Measurements from ENCODE around the gene ADAMTS16.

ADAMTS16 gene

GRCh38 chr5:5323551-5323950 lies 183.4 kb downstream of the ADAMTS16 start:
- H3K27me3 Mint-ChIP-seq: no peaks in the 10 kb centered on the region

GRCh38 chr5:5326115-5326758 lies 186.1 kb downstream of the ADAMTS16 start:
- Mint-ChIP-seq H3K4me1 (no peaks in the 10 kb centered on the region), H3K36me3 (no peaks in the 10 kb centered on the region), H3K4me3 (no peak overlapping the region), H3K27ac (no peak overlapping the region), H3K27me3 (no peaks in the 10 kb centered on the region), H3K9me3 (peaks cover 22% of the 10 kb centered on the region)
- CTCF ChIA-PET: no interaction called here
- no peak for DNase-seq

More at GRCh38 chr5:5323551-5323950, 183.4 kb downstream of the ADAMTS16 start:
- no peaks in the 10 kb centered on the region for H3K36me3 Mint-ChIP-seq
- H3K4me3 Mint-ChIP-seq: no peak overlapping the region
- no peak overlapping the region for H3K27ac Mint-ChIP-seq
- H3K4me1 Mint-ChIP-seq: no peaks in the 10 kb centered on the region
- DNase-seq: no peak
- CTCF ChIA-PET: no interaction called here
- peaks cover 24% of the 10 kb centered on the region for H3K9me3 Mint-ChIP-seq

GRCh38 chr5:5327126-5327525 lies 187.0 kb downstream of the ADAMTS16 start:
- Mint-ChIP-seq H3K27me3 (no peaks in the 10 kb centered on the region), H3K4me1 (no peaks in the 10 kb centered on the region), H3K27ac (no peak overlapping the region), H3K9me3 (peaks cover 22% of the 10 kb centered on the region), H3K36me3 (no peaks in the 10 kb centered on the region), H3K4me3 (no peak overlapping the region)
- no peak for DNase-seq
- CTCF ChIA-PET: no interaction called here

DNA sequence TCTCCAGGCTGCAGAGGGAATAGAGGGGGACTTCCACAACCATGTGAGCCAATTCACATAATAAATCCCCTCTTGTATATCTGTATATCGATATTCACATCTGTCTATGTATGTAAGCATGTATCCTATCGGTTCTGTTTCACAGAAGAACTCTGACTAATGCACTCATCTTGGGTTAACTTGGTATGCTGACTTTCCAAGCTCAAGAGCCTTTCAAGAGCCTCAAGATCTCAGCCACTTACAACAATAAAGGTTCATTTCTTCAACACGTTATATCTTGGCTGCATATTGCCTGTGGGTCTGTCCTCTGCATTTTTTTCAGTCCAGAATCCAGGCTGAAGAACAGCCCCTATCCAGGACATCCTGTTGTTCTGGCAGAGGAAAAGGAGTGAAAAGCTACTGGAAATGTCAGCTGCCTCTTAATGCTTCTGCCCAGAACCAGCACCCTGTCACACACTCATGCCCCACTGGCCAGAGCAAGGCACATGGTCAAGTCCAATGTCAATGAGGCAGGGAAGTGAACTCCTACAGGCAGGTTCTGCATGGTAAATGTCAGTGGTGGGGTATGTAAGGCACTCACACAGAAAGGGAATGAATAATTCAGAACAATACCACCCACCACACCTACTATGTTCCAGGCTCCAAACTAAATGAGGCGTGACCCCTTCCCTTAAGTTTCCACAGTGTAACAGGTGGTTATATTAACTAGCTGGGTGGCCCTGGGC lies 190.8 kb downstream of the ADAMTS16 start:
- H3K4me3 Mint-ChIP-seq: no peak overlapping the region
- no peaks in the 10 kb centered on the region for H3K36me3 Mint-ChIP-seq
- CTCF ChIA-PET: no interaction called here
- no peaks in the 10 kb centered on the region for H3K4me1 Mint-ChIP-seq
- peaks cover 23% of the 10 kb centered on the region for H3K9me3 Mint-ChIP-seq
- no peak overlapping the region for H3K27ac Mint-ChIP-seq
- no peaks in the 10 kb centered on the region for H3K27me3 Mint-ChIP-seq
- DNase-seq: no peak

DNA sequence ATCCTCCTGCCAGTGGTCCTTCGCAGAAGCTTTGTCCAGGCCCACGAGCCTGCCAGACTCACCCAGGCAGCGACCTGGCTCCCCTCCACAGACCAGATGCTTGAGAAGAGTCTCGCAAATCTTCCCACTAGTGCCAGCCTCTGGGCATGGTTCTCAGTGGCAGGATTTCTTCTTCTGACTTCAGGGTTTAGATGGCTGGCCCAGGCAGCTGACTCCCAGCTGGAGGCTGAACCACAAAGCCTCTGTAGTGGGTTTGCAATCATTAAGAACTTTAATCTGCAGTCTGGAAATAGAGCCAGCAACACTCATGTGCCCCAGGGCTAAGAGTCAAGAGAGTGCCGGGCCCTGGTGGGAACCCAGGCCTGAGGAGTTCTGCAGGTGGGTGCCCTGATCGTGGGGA lies 191.7 kb downstream of the ADAMTS16 start:
- no peak for DNase-seq
- Mint-ChIP-seq H3K9me3 (peaks cover 20% of the 10 kb centered on the region), H3K4me1 (no peaks in the 10 kb centered on the region), H3K27ac (no peak overlapping the region), H3K27me3 (no peaks in the 10 kb centered on the region), H3K36me3 (no peaks in the 10 kb centered on the region), H3K4me3 (no peak overlapping the region)
- CTCF ChIA-PET: no interaction called here

DNA sequence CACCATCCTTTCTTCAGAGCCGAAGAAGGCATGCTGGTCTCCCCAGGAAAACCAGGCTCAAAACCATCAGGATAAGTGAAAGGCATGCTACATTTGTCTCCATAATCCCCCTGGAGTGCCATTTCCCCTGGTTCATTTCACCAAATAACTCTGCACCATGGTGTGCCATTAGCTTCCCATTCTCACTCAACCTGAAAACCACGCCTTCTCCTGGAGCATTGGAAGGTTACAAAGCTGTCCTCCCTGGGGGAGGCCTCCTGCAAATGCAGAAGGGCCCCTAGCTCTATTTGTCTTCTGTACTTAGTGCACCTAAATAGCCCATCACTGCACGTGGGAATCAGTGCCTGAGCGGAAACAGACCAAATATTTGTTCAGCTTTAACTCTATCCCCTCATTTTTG lies 192.2 kb downstream of the ADAMTS16 start:
- CTCF ChIA-PET: no interaction called here
- Mint-ChIP-seq H3K27me3 (no peaks in the 10 kb centered on the region), H3K27ac (no peak overlapping the region), H3K9me3 (peaks cover 17% of the 10 kb centered on the region), H3K36me3 (no peaks in the 10 kb centered on the region), H3K4me1 (no peaks in the 10 kb centered on the region), H3K4me3 (no peak overlapping the region)
- no peak for DNase-seq

DNA sequence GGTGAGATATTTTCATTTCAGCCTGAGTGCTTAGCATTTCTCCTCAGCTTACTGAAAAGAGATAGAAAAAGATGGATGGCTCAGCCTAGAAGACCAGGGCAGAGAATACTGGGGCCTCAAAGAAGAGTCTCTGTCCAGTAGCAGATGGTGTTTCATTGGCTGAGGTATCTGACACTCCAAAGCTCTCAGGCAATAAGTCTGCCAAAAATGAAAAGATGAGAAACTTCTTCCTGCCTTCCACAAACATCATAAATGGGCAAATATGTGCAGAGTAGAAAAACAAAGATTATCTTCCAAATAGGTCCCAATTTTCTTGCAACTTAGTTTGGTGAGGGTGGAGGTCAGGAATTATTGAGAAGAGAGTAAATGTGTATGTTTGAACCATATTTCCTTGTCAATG lies 195.0 kb downstream of the ADAMTS16 start:
- Mint-ChIP-seq H3K36me3 (no peaks in the 10 kb centered on the region), H3K27me3 (no peaks in the 10 kb centered on the region), H3K27ac (no peak overlapping the region), H3K4me1 (no peaks in the 10 kb centered on the region), H3K4me3 (no peak overlapping the region), H3K9me3 (peaks cover 7% of the 10 kb centered on the region)
- DNase-seq: no peak
- CTCF ChIA-PET: no interaction called here

DNA sequence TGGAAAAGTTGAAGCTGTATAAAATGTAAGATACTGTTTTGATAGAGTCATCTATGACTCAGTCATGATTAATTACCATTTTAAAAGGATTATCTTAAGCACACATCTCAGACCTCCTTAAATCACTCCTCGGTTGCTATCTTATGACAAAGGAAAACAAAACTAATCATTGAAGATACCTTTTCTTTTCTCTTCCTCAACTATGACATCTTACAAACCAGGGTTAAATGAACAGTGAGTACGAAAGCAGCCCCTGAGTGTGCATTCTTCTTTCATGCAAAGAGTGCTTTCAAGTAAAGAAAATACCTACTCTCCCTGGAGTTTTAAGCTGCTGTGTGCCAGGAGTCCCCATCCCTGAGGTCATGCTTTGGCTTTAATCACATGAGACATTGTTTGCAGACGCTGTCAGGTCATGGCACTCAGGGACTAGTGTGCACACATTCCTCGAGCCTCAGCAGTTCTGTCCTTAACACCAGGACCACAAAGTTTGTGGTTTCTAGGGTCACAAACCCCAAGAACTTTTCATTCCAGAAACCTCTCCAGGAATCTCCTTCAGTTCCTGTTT lies 195.7 kb downstream of the ADAMTS16 start:
- Mint-ChIP-seq H3K36me3 (no peaks in the 10 kb centered on the region), H3K27ac (no peak overlapping the region), H3K27me3 (no peaks in the 10 kb centered on the region), H3K4me3 (no peak overlapping the region), H3K9me3 (peaks cover 7% of the 10 kb centered on the region), H3K4me1 (no peaks in the 10 kb centered on the region)
- CTCF ChIA-PET: no interaction called here
- no peak for DNase-seq

GRCh38 chr5:5339257-5339656 lies 199.1 kb downstream of the ADAMTS16 start:
- DNase-seq: no peak
- Mint-ChIP-seq H3K9me3 (peaks cover 7% of the 10 kb centered on the region), H3K4me3 (no peak overlapping the region), H3K27me3 (no peaks in the 10 kb centered on the region), H3K36me3 (no peaks in the 10 kb centered on the region), H3K27ac (no peak overlapping the region), H3K4me1 (no peaks in the 10 kb centered on the region)
- CTCF ChIA-PET: no interaction called here

GRCh38 chr5:5340206-5340729 lies 200.1 kb downstream of the ADAMTS16 start:
- H3K9me3 Mint-ChIP-seq: no peaks in the 10 kb centered on the region
- H3K4me3 Mint-ChIP-seq: no peak overlapping the region
- no peaks in the 10 kb centered on the region for H3K4me1 Mint-ChIP-seq
- no peaks in the 10 kb centered on the region for H3K27me3 Mint-ChIP-seq
- H3K36me3 Mint-ChIP-seq: no peaks in the 10 kb centered on the region
- no peak overlapping the region for H3K27ac Mint-ChIP-seq
- no peak for DNase-seq
- CTCF ChIA-PET: no interaction called here

- no peaks in the 10 kb centered on the region for H3K27me3 Mint-ChIP-seq
- no peak overlapping the region for H3K4me3 Mint-ChIP-seq
- no peak overlapping the region for H3K27ac Mint-ChIP-seq
- DNase-seq: no peak
- H3K9me3 Mint-ChIP-seq: no peaks in the 10 kb centered on the region
- no peaks in the 10 kb centered on the region for H3K4me1 Mint-ChIP-seq
- no peaks in the 10 kb centered on the region for H3K36me3 Mint-ChIP-seq
- CTCF ChIA-PET: no interaction called here
These were observed 201.6 kb downstream of the ADAMTS16 start for GRCh38 chr5:5341531-5342292.

DNA sequence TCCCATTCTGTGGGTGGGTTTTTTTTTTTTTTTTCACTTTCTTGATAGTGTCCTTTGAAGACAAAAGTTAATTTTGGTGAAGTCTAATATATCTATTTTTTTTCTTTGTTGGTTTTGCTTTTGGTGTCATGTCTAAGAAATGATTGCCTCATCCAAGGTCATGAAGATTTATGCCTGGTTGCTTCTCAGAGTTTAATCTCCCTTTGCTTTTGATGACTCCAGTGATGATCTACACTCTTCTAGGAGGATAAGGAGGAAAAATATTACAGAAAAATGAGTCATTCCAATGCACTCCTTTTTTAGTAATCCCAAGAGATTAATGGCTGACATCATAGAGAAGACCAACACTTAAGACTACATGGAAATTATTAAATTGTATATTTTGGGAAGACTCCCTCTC lies 202.7 kb downstream of the ADAMTS16 start:
- Mint-ChIP-seq H3K4me1 (peaks cover 5% of the 10 kb centered on the region), H3K27me3 (no peaks in the 10 kb centered on the region), H3K9me3 (no peaks in the 10 kb centered on the region), H3K4me3 (no peak overlapping the region), H3K36me3 (no peaks in the 10 kb centered on the region), H3K27ac (no peak overlapping the region)
- CTCF ChIA-PET: no interaction called here
- no peak for DNase-seq

DNA sequence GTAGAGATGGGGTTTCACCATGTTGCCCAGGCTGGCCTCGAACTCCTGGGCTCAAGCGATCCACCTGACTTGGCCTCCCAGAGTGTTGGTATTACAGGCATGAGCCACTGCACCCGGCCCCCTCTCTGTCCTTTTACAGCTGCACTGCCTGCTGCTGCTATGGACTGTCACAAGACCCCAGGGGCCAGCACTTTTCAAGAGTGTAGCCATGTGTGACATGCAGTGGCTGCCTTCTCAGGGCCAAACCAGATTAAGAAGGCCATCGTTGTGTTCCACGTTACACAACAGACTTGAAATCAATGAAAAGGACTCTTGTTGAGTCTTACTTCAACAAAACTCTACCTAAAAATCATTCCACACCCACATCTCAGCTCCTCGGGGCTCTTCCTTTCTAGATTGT lies 203.4 kb downstream of the ADAMTS16 start:
- CTCF ChIA-PET: no interaction called here
- DNase-seq: no peak
- Mint-ChIP-seq H3K4me3 (no peak overlapping the region), H3K27me3 (no peaks in the 10 kb centered on the region), H3K36me3 (no peaks in the 10 kb centered on the region), H3K9me3 (no peaks in the 10 kb centered on the region), H3K4me1 (peaks cover 11% of the 10 kb centered on the region), H3K27ac (no peak overlapping the region)

DNA sequence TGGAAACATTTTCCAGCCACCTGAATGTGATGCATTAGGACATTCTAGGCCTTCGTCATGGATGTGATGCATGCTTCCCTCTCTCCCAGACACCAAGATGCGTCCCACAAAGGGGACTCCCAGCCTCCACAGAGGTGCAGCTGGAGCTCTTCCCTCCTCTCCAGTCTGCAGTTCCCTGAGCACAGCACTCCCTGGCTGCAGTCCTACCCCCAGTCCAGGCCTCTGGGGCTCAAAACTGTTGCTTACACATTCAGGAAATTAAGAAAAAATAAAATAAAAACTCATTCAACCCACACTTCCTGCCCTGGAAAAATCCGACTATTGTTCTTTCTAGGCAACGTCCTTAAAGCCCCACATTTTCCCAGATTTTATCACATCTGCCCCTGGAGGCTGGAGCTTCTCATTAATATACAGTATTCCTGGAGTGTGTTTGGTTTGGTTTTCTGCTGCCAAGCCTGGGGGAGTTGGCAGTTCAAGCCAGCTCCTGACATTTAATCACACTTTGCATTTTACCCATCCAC lies 204.0 kb downstream of the ADAMTS16 start:
- Mint-ChIP-seq H3K36me3 (no peaks in the 10 kb centered on the region), H3K4me3 (no peak overlapping the region), H3K27ac (no peak overlapping the region), H3K27me3 (no peaks in the 10 kb centered on the region), H3K9me3 (no peaks in the 10 kb centered on the region), H3K4me1 (peaks cover 11% of the 10 kb centered on the region)
- CTCF ChIA-PET: no interaction called here
- DNase-seq: no peak
